B cell (primary cell): ENCODE data around the gene EGFL7. TPM values are rescaled to one million over a fixed set of nuclear protein-coding genes. Genes with fewer than 3 reads are reported as not detected.

Experiments used
- ATAC-seq: fragments of 200-7000 bp; cut with Tn5 transposase; one replicate; pipeline ENCODE4 v1.10.0; 2021; ENCODE audit warnings: low read depth, mild to moderate bottlenecking, moderate number of reproducible peaks, moderate library complexity
- CTCF ChIA-PET: fragments of 350-600 bp; sonication (Branson Sonifier 250); formaldehyde crosslinking; loops from one replicate; lab custom pipeline; 2021; ENCODE audit warnings: antibody characterized with exemption, inconsistent platforms; lab: Charles Lee
- POLR2A ChIA-PET: fragments of 350-600 bp; sonication (Branson Sonifier 250); formaldehyde crosslinking; loops from one replicate; lab custom pipeline; 2021; ENCODE audit warnings: antibody characterized with exemption; lab: Charles Lee
- DNase-seq: peaks from one replicate; pipeline ENCODE4 v3.0.0; 2013
- H2AFZ ChIP-seq: 2 replicates; pipeline ENCODE4 v1.6.1; 2012; ENCODE audit warnings: mild to moderate bottlenecking, low read depth, low read length; ENCODE audit not compliant: insufficient read depth, poor library complexity, severe bottlenecking
- H3K27ac ChIP-seq, 2 donors: 1 replicate in 1 of 2; 2 replicates in 1 of 2; pipeline ENCODE4 v1.5.1; 2012 to 2013; ENCODE audit warnings: low read length in 2 of 2, mild to moderate bottlenecking in 2 of 2, moderate library complexity in 1 of 2
- H3K27me3 ChIP-seq, 4 experiments: fragments of 200-600 bp in 1 of 4; sonication (generic) in 1 of 4; replicated peaks in 1 of 4; 1 replicate in 2 of 4; 2 replicates in 2 of 4; pipeline versions ENCODE4 v1.6.1 to v1.7.0; 2013 to 2016; ENCODE audit warnings: low read length in 3 of 4, mild to moderate bottlenecking in 2 of 4, mixed read lengths in 1 of 4, moderate library complexity in 1 of 4; ENCODE audit not compliant: insufficient read depth in 4 of 4, control insufficient read depth in 3 of 4; ENCODE audit errors: control extremely low read depth in 1 of 4
- H3K36me3 ChIP-seq, 2 experiments: replicated peaks in 1 of 2; 1 replicate in 1 of 2; 2 replicates in 1 of 2; pipeline versions ENCODE4 v1.6.1 to v1.7.1; 2013; ENCODE audit warnings: low read length in 1 of 2; ENCODE audit not compliant: insufficient read depth in 2 of 2, control insufficient read depth in 1 of 2; ENCODE audit errors: control extremely low read depth in 1 of 2, extremely low read depth in 1 of 2
- H3K4me1 ChIP-seq, 2 donors: fragments of 200-600 bp in 1 of 2; sonication (generic) in 1 of 2; 1 replicate in 1 of 2; 2 replicates in 1 of 2; pipeline versions ENCODE4 v1.5.1 to v1.6.1; 2013 to 2017; ENCODE audit warnings: low read length in 2 of 2; ENCODE audit not compliant: control insufficient read depth in 2 of 2, insufficient read depth in 2 of 2
- H3K4me2 ChIP-seq: replicated peaks from 2 replicates; pipeline ENCODE3; 2012; ENCODE audit warnings: mild to moderate bottlenecking, low read depth, low read length; ENCODE audit not compliant: poor library complexity, severe bottlenecking
- H3K4me3 ChIP-seq, 5 experiments: fragments of 200-600 bp in 1 of 5; sonication (generic) in 1 of 5; 1 replicate in 3 of 5; 2 replicates in 2 of 5; pipeline versions ENCODE4 v1.5.1 to v1.7.0; 2011 to 2016; ENCODE audit warnings: low read length in 4 of 5, mild to moderate bottlenecking in 4 of 5, low read depth in 2 of 5, control low read depth in 1 of 5, moderate library complexity in 1 of 5; ENCODE audit not compliant: insufficient read depth in 1 of 5; ENCODE audit errors: control extremely low read depth in 1 of 5, extremely low read depth in 1 of 5
- H3K79me2 ChIP-seq: fragments of 200-600 bp; sonication (generic); one replicate; pipeline ENCODE4 v1.6.0; 2016; ENCODE audit warnings: low read length; ENCODE audit not compliant: control insufficient read depth, insufficient read depth
- H3K9ac ChIP-seq: fragments of 200-600 bp; sonication (generic); 2 replicates; pipeline ENCODE4 v1.6.1; 2017; ENCODE audit warnings: mild to moderate bottlenecking, low read length, moderate library complexity
- H3K9me3 ChIP-seq, 3 donors: one replicate each; pipeline versions ENCODE4 v1.6.1 to v1.7.1; 2013; ENCODE audit warnings: low read length in 2 of 3; ENCODE audit not compliant: control insufficient read depth in 2 of 3, insufficient read depth in 1 of 3; ENCODE audit errors: control extremely low read depth in 1 of 3
- H4K20me1 ChIP-seq: 2 replicates; pipeline ENCODE4 v1.6.0; 2012; ENCODE audit warnings: mild to moderate bottlenecking, low read length; ENCODE audit not compliant: insufficient read depth, control insufficient read depth, poor library complexity, severe bottlenecking
- H3K27ac Mint-ChIP-seq: one replicate; pipeline ENCODE4 v1.8.0; 2021; ENCODE audit warnings: mixed read lengths
- H3K27me3 Mint-ChIP-seq: one replicate; pipeline ENCODE4 v1.8.0; 2021; ENCODE audit warnings: mixed read lengths
- H3K4me1 Mint-ChIP-seq: one replicate; pipeline ENCODE4 v1.8.0; 2021; ENCODE audit warnings: mixed read lengths
- H3K4me3 Mint-ChIP-seq: one replicate; pipeline ENCODE4 v1.8.0; 2021; ENCODE audit warnings: mixed read lengths
- H3K9me3 Mint-ChIP-seq: one replicate; pipeline ENCODE4 v1.8.0; 2022; ENCODE audit warnings: mixed read lengths; ENCODE audit not compliant: insufficient read depth
- EZH2 ChIP-seq: IDR thresholded peaks from 2 replicates; pipeline ENCODE4 v1.6.1; 2012; ENCODE audit warnings: borderline replicate concordance, low read depth, mild to moderate bottlenecking, moderate library complexity, low read length; ENCODE audit not compliant: insufficient read depth, poor library complexity, severe bottlenecking
- WGBS: methylation state at CpG from one replicate; pipeline ENCODE4 v1.1.5; 2013; ENCODE audit warnings: missing lambda C conversion rate; ENCODE audit not compliant: insufficient coverage; 5-methylcytosine and 5-hydroxymethylcytosine counted together
- intact Hi-C: fragments of 100-400 bp; cut with micrococcal nuclease; formaldehyde crosslinking; loops from one replicate; pipeline ENCODE4 v1.10.0; 2022
- polyA plus RNA-seq: library from polyadenylated mRNA; depleted of rRNA; stranded (reverse); fragments of >200 nt; gene quantifications from 2 replicates; pipeline ENCODE4 v1.2.3, GENCODE V29; 2012
- total RNA-seq, 2 donors: library from RNA; stranded (reverse); fragments of 120-200 nt in 1 of 2; gene quantifications; 1 replicate in 1 of 2; 2 replicates in 1 of 2; pipeline versions ENCODE4 v1.2.3 to v1.2.4, GENCODE V29; 2013 to 2022
- TF ChIP-seq, protein P1 (sequence below): fragments of 200-600 bp; IDR thresholded peaks from one replicate; pipeline ENCODE4 v1.8.0; 2022; ENCODE audit warnings: antibody characterized with exemption, mild to moderate bottlenecking

The EGFL7 gene
- total and polyA plus RNA-seq, 2 donors (not counting 1 experiment from before 2014, with no cell fraction given) = 0.34 TPM; not detected in 1

- H3K9me3 ChIP-seq = peaks cover 0 to 4% (median 0%) of the 10 kb centered on the region in 3 donors
- H3K4me1 ChIP-seq = peaks cover 31 to 33% of the 10 kb centered on the region in 2 donors
- POLR2A ChIA-PET = no interaction called here
- Mint-ChIP-seq H3K4me1 (peaks cover 21% of the 10 kb centered on the region), H3K4me3 (peak within 1 kb of the TSS; percentile 80), H3K27me3 (peaks cover 23% of the 10 kb centered on the region), H3K27ac (peak within 1 kb of the TSS; percentile 70), H3K9me3 (no peaks in the 10 kb centered on the region)
- no peaks in the 10 kb centered on the region for H4K20me1 ChIP-seq
- TF ChIP-seq EZH2 = no peak
- TF ChIP-seq, protein P1, sequence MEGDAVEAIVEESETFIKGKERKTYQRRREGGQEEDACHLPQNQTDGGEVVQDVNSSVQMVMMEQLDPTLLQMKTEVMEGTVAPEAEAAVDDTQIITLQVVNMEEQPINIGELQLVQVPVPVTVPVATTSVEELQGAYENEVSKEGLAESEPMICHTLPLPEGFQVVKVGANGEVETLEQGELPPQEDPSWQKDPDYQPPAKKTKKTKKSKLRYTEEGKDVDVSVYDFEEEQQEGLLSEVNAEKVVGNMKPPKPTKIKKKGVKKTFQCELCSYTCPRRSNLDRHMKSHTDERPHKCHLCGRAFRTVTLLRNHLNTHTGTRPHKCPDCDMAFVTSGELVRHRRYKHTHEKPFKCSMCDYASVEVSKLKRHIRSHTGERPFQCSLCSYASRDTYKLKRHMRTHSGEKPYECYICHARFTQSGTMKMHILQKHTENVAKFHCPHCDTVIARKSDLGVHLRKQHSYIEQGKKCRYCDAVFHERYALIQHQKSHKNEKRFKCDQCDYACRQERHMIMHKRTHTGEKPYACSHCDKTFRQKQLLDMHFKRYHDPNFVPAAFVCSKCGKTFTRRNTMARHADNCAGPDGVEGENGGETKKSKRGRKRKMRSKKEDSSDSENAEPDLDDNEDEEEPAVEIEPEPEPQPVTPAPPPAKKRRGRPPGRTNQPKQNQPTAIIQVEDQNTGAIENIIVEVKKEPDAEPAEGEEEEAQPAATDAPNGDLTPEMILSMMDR = no peak
- ATAC-seq = peak; percentile 55
- H3K4me3 ChIP-seq = peak within 1 kb of the TSS in 4 of 5 experiments; percentile 33 to 48 (median 42)
- H2AFZ ChIP-seq = peak within 1 kb of the TSS; percentile 47
- CTCF ChIA-PET = interaction anchor here (1.0 kb wide), 1 partner anchor 26 kb away, joined by 3 read pairs; no protein-coding TSS in a partner anchor
- no peaks in the 10 kb centered on the region for H3K36me3 ChIP-seq
- WGBS = 1% methylated on average over 119 of the region's 119 CpGs
- peak within 1 kb of the TSS; percentile 57 for H3K9ac ChIP-seq
- H3K4me2 ChIP-seq = peak within 1 kb of the TSS; percentile 82
- H3K27ac ChIP-seq = no peak within 1 kb of the TSS
- intact Hi-C loops = loop anchor here (10.0 kb wide), 1 partner anchor 47 kb away; the partner anchor contains the start of gene EGFL7
- H3K27me3 ChIP-seq = peaks cover 0 to 39% (median 6%) of the 10 kb centered on the region in 4 experiments
- peak; percentile 67 for DNase-seq
- H3K79me2 ChIP-seq = peaks cover 4% of the 10 kb centered on the region
Measured at GRCh38 chr9:136711751-136712689, 49.3 kb downstream of the EGFL7 start, which contains the start of gene DIPK1B. Gene DIPK1B (plus strand): TSS chr9:136712572. CDS start chr9:136712666, 94 bp downstream.
